ENCODE data around the gene DDX60.
"Not testable (repeated sequence)": the region's sequence is repeated elsewhere in the genome, so short reads cannot be mapped to it uniquely, and the experiment has no call there.

The DDX60 gene, protein sequence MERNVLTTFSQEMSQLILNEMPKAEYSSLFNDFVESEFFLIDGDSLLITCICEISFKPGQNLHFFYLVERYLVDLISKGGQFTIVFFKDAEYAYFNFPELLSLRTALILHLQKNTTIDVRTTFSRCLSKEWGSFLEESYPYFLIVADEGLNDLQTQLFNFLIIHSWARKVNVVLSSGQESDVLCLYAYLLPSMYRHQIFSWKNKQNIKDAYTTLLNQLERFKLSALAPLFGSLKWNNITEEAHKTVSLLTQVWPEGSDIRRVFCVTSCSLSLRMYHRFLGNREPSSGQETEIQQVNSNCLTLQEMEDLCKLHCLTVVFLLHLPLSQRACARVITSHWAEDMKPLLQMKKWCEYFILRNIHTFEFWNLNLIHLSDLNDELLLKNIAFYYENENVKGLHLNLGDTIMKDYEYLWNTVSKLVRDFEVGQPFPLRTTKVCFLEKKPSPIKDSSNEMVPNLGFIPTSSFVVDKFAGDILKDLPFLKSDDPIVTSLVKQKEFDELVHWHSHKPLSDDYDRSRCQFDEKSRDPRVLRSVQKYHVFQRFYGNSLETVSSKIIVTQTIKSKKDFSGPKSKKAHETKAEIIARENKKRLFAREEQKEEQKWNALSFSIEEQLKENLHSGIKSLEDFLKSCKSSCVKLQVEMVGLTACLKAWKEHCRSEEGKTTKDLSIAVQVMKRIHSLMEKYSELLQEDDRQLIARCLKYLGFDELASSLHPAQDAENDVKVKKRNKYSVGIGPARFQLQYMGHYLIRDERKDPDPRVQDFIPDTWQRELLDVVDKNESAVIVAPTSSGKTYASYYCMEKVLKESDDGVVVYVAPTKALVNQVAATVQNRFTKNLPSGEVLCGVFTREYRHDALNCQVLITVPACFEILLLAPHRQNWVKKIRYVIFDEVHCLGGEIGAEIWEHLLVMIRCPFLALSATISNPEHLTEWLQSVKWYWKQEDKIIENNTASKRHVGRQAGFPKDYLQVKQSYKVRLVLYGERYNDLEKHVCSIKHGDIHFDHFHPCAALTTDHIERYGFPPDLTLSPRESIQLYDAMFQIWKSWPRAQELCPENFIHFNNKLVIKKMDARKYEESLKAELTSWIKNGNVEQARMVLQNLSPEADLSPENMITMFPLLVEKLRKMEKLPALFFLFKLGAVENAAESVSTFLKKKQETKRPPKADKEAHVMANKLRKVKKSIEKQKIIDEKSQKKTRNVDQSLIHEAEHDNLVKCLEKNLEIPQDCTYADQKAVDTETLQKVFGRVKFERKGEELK (N-terminal part only)

DNA sequence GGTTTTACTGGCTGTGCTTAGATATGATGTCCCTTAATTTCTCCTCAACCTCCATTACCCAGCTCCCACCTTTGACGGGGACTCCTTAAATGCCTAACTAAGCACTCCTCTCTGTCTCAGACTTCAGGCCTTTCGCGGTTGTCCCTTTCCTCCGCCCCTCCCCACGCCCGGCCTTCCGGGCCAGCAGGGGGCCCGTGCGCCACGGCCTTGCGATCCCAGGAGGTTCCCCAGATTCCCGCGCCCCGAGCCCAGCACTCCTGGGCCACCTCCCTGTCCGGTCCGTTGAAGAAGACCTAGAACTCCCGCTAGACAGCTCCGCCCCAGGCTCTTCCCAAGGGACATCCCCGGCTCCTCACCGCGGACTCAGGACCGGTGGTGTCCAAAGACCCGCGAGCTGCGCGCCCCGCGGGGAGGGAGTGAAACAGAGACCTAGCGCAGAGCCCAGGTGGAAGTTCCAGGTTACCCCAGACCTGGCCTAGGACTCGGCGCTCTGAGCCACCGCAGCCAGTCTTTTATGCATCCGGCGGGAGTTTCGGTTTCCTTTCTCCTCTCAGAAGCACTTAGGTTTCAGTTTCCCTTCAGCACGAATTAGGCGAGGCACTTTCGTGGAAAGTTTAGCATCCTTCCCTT, at the start of gene DDX60:
Gene DDX60, minus strand, starts transcription at position 487 of the 630 bp plus-strand sequence. CDS start 7,493 bp downstream, outside the sequence.
- peak; percentile 40 for DNase-seq (ENCODE audit: low read depth, low spot score)

DNA sequence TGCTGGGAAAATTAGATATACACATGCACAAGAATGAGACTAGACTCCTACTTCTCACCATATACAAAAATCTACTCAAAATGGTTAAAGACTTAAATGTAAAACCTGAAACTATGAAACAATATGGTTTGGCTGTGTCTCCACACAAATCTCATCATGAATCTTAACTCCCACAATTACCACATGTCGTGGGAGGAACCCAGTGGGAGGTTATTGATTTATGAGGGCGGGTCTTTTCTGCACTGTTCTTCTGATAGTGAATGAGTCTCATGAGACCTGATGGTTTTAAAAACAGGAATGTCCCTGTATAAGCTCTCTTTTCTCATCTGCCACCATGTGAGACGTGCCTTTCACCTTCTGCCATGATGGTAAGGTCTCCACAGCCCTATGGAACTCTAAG, 48.5 kb upstream of the DDX60 start:
- DNase-seq (ENCODE audit: low read depth, low spot score): no peak

DNA sequence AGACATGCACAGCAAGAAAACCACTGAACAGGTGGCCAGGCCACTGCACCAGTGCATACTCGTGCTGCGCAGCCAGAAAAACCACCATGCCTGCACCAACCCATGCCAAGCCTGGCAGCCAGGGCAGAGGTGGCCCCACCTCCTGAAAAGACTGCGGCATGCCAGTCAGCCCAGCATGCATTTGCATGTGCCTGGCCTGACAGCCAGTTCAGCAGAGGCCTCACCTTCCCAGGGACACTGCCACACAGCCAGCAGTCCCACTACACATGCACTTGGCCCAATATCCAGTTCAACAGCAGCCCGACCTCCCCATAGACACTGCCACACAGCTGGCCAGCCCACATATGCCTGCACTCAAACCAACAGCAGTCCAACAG, 43.5 kb upstream of the DDX60 start:
- DNase-seq (ENCODE audit: low read depth, low spot score): no peak

DNA sequence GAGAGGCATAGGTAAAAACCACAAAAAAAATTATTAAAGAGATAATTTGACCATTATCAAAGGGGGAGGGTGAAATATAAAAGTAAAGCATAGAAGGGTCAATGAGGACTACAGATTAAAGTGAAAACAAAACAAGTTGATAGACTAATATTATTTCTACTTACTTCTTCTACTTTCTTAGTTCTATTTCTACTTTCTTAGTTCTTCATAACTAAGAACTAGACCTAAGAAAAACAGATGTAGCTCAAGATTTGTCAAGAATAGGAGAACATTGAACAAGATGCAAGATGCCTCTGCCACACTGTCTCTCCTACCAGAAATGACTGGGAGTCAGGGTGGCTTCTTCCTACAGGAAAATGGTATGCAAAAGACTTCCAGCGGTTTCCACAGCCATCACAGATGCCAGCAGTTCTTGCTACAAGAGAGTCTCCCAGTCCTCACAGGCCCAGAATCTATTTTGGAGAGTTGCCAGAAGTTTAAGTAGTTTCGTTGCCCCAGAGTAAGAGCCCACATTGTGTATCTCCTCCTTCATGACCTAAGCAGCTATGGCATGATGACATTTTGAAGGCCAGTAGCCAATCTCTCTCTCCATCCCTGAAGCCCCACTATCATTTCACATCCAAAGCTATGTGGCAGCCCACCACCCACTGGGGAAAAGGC, 42.9 kb upstream of the DDX60 start:
- no peak for DNase-seq (ENCODE audit: low read depth, low spot score)

DNA sequence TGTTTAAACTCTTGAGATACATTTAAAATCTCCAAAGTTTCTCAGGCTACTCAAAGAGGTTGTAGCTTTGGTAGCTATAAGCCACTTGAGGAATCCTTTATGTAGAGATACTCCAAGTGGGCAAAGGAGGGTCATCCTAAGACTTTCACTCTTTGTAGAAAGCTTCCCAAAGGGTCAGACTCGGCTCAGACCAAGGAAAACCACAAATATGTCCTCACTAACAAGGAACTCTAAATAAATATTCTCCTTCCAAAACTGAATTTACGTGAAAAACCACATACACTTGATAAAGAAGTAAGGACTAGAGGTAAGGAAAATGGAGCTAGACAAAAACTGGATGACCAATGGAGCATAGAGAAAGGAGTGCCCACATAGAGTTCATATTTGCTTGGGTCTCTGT, 41.7 kb upstream of the DDX60 start:
- no peak for DNase-seq (ENCODE audit: low read depth, low spot score)

DNA sequence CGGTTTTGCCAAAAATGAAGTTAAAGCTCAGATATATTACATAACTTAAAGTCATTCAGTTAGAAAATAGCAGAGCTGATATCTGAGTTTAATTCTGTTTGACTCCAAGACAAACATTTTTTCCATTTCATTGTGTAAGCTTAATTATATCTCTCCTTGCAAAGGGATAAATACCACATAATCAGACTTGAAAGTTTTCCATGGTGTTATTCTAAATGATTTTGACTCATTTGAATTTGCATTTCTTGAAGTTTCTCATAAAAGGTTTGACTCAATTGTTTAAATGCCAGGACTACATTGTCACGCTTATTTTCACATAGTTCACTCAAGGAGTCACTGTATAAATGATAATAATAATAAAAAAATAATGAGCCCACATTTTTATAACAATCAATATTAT, 39.4 kb upstream of the DDX60 start:
- no peak for DNase-seq (ENCODE audit: low read depth, low spot score)

DNA sequence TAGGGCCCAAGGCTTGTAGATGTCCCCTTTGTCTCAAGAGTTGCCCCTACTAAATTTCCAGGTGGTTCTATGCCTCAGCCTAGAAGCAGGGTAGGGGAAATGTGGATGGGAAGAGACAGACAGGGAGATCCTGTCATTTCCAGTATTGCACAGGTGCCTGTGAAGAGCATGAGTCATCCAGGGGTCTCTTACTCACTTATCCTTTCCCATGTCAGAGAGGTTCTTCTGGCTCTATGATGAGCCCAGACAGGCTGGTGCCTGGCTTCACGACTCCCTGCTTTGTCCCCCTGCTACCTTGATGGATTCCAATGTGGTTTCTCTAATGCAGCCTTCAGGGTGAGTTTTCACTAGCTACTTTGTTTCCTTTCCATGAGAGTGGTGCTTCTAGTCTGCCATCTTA, 35.2 kb upstream of the DDX60 start:
- DNase-seq (ENCODE audit: low read depth, low spot score): no peak

DNA sequence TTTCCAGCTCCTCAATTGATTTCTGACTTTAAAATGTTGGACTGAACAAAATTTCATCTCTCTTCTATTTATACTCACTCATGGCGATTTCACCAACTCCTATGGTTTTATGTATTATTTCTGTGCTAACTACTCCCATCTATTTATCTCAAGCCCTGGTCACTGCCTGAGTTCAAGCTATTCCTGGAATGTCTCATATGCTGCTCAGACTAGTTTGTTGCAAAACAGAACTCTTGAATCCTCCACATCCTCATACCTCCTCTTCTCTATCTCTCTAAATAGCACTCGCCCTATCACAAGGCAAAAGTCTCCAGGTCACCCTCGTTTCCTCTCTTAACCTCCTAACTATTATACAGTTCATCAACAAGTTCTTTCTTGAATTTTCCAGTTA, 19.0 kb upstream of the DDX60 start:
- no peak for DNase-seq (ENCODE audit: low read depth, low spot score)

DNA sequence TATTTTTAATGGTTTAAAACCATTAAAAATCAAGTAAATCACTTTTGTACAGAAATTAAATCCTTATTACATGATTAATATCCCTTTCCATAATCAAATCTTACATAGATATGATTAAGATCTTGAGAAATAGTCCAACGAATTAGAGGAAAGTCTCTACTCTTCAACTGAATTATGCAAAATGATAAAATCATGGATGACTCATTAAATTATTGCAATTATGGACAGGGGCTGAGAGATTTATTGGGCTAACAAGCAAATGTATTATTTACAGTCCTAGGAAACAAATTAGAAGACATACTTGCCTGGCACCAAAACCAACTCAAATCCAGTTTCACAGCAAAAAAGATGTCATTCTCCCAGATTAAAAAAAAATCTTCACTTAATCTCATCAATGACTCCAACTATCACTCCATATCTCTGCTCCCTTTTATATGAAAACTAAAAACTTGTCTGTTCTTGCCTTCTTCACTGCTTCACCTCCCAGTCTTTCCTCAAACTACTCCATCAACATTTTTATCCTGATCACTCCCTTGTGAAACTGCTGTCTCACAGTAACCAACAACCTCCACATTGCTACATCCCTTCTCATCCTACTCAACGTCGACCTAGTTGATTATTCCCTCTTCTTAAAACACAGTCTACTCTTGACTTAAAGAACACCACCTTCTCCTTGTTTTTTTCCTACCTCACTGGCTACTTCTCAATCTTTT, 18.4 kb upstream of the DDX60 start:
- no peak for DNase-seq (ENCODE audit: low read depth, low spot score)

DNA sequence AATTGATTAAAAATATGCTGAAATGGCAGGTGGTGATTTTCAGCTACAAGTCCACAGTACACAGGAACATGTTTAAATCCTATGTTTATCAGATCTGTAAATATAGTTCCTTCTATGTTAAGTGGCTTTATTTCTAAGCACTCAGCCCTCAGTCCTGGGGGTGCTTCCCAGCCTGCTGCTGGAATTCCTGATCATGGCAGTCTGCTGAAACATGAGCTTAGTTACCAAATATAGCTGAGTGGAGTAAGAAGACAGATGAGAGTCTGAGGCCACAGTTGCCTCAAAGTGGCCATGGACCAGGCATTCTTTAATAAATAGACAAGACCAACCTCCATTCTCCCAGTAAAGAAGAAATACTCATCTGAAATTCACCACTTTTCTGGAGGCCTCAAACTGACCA, 17.1 kb upstream of the DDX60 start:
- no peak for DNase-seq (ENCODE audit: low read depth, low spot score)

DNA sequence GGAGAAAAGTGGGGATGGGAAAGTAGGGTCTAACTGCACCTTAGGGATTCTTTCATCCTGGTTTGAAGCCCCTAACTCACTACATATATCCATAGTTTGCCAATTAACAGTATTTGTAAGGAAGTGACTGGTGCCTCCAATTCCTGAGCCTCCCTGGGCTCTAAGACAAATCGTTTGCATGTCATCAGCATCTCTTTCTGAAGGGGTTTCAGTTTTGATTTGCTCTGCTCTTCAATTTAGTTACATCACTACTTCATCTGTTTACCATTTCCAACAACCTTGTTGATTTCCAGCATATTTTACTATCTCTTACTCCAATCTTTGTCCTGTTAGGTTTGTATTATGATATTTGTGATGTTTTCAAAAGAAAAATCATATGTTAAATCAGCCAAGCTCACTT, 15.5 kb upstream of the DDX60 start:
- no peak for DNase-seq (ENCODE audit: low read depth, low spot score)

DNA sequence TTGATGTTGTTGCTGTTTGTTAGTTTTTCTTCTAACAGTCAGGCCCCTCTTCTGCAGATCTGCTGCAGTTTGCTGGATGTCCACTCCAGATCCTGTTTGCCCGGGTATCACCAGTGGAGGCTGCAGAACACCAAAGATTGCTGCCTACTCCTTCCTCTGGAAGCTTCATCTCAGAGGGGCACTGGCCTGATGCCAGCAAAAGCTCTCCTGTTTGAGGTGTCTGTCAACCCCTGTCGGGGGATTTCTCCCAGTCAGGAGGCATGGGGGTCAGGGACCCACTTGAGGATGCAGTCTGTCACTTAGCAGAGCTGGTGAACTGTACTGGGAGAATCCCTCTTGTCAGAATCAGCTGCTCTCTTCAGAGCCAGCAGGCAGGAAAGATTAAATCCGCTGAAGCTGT, 12.0 kb upstream of the DDX60 start:
- not testable (repeated sequence) for DNase-seq (ENCODE audit: low read depth, low spot score)

DNA sequence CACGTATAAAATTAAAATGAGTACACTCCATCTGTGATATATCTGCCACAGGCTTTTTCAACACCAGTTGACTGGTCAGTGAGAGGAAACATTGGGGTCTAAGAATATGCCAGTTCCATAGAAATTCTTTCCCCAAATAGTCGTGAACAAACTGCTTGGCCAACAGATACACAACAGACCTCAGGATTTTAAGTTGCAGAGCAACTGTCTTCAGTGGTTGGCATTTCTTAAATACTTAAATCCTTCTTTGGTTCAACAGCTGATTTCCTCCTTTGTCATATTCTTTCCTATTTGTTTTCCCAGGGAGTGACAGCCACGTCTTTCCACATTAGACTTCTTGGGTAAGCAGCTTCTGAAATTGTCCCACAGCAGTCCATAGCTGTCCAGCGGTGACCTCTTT, 7.0 kb upstream of the DDX60 start:
- no peak for DNase-seq (ENCODE audit: low read depth, low spot score)

DNA sequence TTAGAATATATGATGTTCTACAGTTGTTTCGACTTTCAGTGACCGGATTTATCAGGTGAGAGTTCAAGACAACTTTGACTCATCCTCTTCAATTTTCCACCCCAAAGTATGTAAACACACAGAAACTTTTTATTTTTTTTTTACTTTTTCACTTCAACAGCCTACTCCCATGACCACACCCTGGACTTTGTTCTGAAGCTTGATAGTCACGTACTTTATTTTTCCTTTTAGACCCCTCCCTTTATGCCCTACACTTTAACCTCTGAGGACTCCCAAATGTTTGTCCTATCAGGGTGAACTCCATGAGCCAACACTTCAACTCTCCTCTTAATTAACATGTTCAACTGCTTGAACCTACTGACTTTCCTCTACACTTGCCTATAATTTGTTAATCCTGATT, 2.5 kb upstream of the DDX60 start:
- no peak for DNase-seq (ENCODE audit: low read depth, low spot score)

DNA sequence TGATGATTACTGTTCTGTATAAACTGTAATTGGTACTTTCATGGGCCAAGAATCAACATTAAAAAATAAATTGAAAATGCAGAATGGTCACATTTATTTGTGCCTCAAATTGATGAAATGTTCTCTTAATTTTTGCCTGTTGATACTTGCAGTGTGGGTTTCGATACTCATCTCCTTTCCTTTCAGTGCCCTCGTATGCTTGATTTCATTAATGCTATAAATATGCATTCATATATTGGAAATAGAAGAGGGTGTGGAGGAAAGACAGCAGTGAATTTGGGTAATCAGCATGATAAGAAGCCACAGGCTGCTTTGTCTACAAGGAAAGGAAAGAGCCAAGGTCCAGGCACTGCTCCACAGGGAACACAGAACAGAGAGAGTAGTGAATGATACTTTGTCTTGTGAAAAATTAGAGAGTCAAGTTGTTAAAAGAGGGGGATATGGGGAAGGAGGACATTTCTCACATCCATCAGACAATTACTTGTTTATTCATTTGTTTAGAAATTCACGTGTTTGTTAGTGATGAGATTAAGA, 1.0 kb upstream of the DDX60 start:
- DNase-seq (ENCODE audit: low read depth, low spot score): no peak

DNA sequence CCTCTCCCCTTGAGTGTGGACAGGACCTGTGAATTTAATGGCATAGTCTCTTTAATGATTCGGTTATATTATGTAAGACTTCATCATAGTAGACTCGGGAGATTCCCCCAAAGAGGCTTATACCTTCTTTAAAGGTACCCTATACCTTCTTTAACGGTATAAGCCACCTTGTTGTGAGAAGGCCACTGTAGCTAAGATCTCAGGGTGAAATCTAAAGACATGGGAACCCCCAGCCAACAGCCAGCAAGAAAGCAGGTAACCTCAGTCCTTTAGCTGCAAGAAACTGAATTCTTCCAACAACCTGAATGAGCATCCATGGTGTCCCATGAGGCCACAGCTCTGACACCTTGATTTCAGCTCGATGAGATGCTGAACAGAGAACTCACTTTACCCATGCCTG, 931 bp downstream of the DDX60 start:
- no peak for DNase-seq (ENCODE audit: low read depth, low spot score)

DNA sequence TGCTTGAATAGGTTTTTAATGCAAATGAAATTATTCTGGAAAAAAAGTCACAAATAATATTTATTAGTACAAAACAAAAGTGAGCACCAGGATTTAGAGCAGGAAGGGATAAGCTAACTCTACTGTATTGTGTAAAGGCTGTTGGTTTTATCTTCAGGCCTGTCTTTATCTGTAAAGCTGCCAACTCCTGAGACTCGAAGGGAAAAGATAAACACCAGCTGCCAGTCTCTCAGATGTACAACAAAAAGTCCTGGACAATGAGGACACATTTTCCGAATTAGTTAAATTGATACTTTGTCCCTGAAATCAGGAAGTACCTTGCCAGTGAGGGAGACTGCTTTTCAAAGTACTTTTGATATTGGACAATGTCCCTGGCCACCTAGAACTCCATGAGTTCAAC, 8.8 kb downstream of the DDX60 start:
- no peak for DNase-seq (ENCODE audit: low read depth, low spot score)

DNA sequence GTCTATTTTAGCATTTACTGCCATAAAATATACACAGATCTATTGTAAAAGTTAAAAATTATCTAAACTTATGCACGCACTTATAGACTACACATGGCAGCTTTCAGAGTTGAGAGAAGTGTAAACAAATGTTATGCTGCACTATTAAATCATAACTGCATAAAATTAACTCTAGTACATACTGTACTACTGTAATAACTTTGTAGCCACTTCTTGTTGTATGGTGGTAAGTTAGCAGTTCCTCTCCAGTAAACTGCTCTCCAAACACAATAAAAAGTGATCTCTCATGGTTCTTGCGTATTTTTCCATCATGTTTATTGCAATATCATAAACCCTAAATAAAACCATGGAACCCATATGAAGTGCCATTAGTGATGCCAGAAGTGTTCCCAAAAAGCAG, 9.6 kb downstream of the DDX60 start:
- DNase-seq (ENCODE audit: low read depth, low spot score): no peak

DNA sequence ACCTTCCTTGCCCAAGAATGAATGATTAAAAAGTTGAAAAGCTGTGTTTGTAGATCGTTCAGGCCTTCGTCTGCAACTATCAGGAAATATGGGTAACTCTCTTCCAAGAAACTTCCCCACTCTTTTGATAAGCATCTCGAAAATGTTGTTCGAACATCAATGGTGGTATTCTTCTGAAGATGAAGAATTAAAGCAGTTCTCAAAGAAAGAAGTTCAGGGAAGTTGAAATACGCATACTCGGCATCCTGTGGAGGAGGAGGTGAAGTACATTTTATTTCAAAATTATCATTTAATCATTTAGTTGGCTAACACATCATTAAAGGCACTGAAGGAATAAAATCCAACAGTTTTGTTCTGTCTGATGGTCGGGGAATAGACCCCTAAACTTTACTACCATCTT, 12.1 kb downstream of the DDX60 start:
- no peak for DNase-seq (ENCODE audit: low read depth, low spot score)

DNA sequence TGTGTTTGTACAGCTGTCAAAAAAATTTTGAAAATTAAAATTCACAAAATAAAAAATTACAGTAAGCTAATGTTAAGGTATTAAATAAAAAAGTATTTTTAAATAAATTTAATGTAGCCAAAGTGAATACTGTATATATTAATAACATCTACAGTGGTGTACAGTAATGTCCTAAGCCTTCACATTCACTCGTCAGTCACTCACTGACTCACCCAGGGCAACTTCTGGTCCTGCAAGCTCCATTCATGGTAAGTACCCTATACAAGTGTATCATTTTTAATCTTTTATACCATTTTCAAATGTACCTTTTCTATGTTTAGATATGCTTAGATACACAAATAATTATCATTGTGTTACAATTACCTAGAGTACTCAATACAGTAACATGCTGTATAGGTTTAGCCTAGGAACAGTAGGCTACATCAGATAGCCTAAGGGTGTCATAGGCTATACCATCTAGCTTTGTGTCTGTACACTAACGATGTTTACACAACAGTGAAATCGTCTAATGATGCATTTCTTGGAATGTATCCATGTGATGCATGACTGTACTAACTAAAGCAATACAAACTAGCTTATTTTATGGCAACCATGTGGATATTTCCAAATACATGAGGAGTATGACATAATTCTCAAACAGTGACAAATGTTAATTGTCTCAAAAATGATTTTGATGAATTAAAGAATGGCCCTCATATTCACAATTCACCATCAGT, 13.7 kb downstream of the DDX60 start:
- no peak for DNase-seq (ENCODE audit: low read depth, low spot score)

All from iPS DF 19.7 (cell line).